Measurements from ENCODE around the gene PCARE. TPM values are rescaled to one million over a fixed set of nuclear protein-coding genes. Genes with fewer than 3 reads are reported as not detected.

Gene PCARE
- total RNA-seq, 1 experiment from 2014 or later: not detected

DNA sequence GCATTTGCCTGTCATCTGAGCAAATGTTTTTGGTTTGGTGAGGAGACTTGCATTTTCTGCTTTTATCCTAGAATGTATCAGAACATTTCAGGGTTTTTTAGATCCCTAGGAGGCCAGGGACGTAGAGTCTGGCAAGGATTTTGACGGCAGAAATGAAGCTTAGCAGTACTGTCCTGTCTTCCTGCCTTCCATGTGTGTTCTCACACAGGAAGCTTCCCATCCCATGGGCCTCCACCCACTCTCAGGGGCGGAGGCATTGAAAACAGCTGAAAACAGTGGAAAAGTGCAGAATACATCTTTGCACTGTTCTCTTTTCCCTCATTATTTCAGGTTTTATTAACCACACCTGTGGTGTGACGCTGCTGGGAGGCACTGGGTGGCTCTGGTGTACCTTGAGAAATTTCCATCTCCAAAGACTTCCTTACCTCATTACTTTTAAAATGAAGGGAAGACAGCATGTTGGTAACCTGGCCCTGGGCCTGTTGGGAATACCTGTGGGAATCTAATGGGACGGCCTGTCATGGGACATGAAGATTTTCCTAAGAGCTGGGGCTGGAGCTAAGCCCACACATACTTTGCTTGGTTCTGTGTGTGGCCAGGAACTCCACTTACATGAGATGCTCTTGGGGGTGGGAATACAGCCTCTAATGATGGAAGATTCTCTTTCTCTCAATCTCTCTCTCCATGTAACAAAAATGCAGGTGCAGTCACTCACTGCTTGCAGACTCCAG is 20.5 kb downstream of the PCARE start:
- CTCF ChIA-PET: interaction anchor here (0.6 kb wide), 1 partner anchor 11 kb away, joined by 3 read pairs; no protein-coding TSS in a partner anchor
- H3K4me1 Mint-ChIP-seq: peaks cover 19% of the 10 kb centered on the region

More for the DNA sequence above, 20.5 kb downstream of the PCARE start:
- Mint-ChIP-seq H3K4me3 (no peak overlapping the region), H3K36me3 (no peaks in the 10 kb centered on the region), H3K27ac (peak overlapping the region; percentile 23; the same call in 1 of the 2 replicates), H3K9me3 (no peaks in the 10 kb centered on the region), H3K27me3 (ENCODE audit: low read depth) (no peaks in the 10 kb centered on the region)
- ATAC-seq (peak; percentile 32), DNase-seq (ENCODE audit: low spot score) (no peak)
- POLR2A ChIA-PET: no interaction called here
- TF ChIP-seq, protein P1, sequence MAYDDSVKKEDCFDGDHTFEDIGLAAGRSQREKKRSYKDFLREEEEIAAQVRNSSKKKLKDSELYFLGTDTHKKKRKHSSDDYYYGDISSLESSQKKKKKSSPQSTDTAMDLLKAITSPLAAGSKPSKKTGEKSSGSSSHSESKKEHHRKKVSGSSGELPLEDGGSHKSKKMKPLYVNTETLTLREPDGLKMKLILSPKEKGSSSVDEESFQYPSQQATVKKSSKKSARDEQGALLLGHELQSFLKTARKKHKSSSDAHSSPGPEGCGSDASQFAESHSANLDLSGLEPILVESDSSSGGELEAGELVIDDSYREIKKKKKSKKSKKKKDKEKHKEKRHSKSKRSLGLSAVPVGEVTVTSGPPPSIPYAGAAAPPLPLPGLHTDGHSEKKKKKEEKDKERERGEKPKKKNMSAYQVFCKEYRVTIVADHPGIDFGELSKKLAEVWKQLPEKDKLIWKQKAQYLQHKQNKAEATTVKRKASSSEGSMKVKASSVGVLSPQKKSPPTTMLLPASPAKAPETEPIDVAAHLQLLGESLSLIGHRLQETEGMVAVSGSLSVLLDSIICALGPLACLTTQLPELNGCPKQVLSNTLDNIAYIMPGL (CRISPR knock-in tag; IDR thresholded peaks at IDR 0.05): no peak
- TF ChIP-seq, protein P2, sequence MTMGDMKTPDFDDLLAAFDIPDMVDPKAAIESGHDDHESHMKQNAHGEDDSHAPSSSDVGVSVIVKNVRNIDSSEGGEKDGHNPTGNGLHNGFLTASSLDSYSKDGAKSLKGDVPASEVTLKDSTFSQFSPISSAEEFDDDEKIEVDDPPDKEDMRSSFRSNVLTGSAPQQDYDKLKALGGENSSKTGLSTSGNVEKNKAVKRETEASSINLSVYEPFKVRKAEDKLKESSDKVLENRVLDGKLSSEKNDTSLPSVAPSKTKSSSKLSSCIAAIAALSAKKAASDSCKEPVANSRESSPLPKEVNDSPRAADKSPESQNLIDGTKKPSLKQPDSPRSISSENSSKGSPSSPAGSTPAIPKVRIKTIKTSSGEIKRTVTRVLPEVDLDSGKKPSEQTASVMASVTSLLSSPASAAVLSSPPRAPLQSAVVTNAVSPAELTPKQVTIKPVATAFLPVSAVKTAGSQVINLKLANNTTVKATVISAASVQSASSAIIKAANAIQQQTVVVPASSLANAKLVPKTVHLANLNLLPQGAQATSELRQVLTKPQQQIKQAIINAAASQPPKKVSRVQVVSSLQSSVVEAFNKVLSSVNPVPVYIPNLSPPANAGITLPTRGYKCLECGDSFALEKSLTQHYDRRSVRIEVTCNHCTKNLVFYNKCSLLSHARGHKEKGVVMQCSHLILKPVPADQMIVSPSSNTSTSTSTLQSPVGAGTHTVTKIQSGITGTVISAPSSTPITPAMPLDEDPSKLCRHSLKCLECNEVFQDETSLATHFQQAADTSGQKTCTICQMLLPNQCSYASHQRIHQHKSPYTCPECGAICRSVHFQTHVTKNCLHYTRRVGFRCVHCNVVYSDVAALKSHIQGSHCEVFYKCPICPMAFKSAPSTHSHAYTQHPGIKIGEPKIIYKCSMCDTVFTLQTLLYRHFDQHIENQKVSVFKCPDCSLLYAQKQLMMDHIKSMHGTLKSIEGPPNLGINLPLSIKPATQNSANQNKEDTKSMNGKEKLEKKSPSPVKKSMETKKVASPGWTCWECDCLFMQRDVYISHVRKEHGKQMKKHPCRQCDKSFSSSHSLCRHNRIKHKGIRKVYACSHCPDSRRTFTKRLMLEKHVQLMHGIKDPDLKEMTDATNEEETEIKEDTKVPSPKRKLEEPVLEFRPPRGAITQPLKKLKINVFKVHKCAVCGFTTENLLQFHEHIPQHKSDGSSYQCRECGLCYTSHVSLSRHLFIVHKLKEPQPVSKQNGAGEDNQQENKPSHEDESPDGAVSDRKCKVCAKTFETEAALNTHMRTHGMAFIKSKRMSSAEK (CRISPR knock-in tag; IDR thresholded peaks at IDR 0.05; ENCODE audit: borderline replicate concordance): no peak
- TF ChIP-seq, protein P3, sequence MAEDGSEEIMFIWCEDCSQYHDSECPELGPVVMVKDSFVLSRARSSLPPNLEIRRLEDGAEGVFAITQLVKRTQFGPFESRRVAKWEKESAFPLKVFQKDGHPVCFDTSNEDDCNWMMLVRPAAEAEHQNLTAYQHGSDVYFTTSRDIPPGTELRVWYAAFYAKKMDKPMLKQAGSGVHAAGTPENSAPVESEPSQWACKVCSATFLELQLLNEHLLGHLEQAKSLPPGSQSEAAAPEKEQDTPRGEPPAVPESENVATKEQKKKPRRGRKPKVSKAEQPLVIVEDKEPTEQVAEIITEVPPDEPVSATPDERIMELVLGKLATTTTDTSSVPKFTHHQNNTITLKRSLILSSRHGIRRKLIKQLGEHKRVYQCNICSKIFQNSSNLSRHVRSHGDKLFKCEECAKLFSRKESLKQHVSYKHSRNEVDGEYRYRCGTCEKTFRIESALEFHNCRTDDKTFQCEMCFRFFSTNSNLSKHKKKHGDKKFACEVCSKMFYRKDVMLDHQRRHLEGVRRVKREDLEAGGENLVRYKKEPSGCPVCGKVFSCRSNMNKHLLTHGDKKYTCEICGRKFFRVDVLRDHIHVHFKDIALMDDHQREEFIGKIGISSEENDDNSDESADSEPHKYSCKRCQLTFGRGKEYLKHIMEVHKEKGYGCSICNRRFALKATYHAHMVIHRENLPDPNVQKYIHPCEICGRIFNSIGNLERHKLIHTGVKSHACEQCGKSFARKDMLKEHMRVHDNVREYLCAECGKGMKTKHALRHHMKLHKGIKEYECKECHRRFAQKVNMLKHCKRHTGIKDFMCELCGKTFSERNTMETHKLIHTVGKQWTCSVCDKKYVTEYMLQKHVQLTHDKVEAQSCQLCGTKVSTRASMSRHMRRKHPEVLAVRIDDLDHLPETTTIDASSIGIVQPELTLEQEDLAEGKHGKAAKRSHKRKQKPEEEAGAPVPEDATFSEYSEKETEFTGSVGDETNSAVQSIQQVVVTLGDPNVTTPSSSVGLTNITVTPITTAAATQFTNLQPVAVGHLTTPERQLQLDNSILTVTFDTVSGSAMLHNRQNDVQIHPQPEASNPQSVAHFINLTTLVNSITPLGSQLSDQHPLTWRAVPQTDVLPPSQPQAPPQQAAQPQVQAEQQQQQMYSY (CRISPR knock-in tag; IDR thresholded peaks at IDR 0.05): no peak
- TF ChIP-seq SP1 (CRISPR knock-in tag; conservative IDR thresholded peaks at IDR 0.05) (no peak), SMAD4 (CRISPR knock-in tag; IDR thresholded peaks at IDR 0.05) (no peak)
- TF ChIP-seq, protein P4, sequence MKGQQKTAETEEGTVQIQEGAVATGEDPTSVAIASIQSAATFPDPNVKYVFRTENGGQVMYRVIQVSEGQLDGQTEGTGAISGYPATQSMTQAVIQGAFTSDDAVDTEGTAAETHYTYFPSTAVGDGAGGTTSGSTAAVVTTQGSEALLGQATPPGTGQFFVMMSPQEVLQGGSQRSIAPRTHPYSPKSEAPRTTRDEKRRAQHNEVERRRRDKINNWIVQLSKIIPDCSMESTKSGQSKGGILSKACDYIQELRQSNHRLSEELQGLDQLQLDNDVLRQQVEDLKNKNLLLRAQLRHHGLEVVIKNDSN (CRISPR knock-in tag; IDR thresholded peaks at IDR 0.05): no peak
- TF ChIP-seq, protein P5, sequence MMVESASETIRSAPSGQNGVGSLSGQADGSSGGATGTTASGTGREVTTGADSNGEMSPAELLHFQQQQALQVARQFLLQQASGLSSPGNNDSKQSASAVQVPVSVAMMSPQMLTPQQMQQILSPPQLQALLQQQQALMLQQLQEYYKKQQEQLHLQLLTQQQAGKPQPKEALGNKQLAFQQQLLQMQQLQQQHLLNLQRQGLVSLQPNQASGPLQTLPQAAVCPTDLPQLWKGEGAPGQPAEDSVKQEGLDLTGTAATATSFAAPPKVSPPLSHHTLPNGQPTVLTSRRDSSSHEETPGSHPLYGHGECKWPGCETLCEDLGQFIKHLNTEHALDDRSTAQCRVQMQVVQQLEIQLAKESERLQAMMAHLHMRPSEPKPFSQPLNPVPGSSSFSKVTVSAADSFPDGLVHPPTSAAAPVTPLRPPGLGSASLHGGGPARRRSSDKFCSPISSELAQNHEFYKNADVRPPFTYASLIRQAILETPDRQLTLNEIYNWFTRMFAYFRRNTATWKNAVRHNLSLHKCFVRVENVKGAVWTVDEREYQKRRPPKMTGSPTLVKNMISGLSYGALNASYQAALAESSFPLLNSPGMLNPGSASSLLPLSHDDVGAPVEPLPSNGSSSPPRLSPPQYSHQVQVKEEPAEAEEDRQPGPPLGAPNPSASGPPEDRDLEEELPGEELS (CRISPR knock-in tag; IDR thresholded peaks at IDR 0.05): no peak
- TF ChIP-seq, protein P6, sequence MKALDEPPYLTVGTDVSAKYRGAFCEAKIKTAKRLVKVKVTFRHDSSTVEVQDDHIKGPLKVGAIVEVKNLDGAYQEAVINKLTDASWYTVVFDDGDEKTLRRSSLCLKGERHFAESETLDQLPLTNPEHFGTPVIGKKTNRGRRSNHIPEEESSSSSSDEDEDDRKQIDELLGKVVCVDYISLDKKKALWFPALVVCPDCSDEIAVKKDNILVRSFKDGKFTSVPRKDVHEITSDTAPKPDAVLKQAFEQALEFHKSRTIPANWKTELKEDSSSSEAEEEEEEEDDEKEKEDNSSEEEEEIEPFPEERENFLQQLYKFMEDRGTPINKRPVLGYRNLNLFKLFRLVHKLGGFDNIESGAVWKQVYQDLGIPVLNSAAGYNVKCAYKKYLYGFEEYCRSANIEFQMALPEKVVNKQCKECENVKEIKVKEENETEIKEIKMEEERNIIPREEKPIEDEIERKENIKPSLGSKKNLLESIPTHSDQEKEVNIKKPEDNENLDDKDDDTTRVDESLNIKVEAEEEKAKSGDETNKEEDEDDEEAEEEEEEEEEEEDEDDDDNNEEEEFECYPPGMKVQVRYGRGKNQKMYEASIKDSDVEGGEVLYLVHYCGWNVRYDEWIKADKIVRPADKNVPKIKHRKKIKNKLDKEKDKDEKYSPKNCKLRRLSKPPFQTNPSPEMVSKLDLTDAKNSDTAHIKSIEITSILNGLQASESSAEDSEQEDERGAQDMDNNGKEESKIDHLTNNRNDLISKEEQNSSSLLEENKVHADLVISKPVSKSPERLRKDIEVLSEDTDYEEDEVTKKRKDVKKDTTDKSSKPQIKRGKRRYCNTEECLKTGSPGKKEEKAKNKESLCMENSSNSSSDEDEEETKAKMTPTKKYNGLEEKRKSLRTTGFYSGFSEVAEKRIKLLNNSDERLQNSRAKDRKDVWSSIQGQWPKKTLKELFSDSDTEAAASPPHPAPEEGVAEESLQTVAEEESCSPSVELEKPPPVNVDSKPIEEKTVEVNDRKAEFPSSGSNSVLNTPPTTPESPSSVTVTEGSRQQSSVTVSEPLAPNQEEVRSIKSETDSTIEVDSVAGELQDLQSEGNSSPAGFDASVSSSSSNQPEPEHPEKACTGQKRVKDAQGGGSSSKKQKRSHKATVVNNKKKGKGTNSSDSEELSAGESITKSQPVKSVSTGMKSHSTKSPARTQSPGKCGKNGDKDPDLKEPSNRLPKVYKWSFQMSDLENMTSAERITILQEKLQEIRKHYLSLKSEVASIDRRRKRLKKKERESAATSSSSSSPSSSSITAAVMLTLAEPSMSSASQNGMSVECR (CRISPR knock-in tag; IDR thresholded peaks at IDR 0.05; ENCODE audit: borderline replicate concordance): no peak
- TF ChIP-seq, protein P7, sequence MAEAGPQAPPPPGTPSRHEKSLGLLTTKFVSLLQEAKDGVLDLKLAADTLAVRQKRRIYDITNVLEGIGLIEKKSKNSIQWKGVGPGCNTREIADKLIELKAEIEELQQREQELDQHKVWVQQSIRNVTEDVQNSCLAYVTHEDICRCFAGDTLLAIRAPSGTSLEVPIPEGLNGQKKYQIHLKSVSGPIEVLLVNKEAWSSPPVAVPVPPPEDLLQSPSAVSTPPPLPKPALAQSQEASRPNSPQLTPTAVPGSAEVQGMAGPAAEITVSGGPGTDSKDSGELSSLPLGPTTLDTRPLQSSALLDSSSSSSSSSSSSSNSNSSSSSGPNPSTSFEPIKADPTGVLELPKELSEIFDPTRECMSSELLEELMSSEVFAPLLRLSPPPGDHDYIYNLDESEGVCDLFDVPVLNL (CRISPR knock-in tag; IDR thresholded peaks at IDR 0.05; ENCODE audit: borderline replicate concordance, low read depth): no peak
